ENCODE results near the gene DOK7. TPM values are rescaled to one million over a fixed set of nuclear protein-coding genes. Genes with fewer than 3 reads are reported as not detected.

DOK7 gene
- total RNA-seq, 1 donor = not detected

DNA sequence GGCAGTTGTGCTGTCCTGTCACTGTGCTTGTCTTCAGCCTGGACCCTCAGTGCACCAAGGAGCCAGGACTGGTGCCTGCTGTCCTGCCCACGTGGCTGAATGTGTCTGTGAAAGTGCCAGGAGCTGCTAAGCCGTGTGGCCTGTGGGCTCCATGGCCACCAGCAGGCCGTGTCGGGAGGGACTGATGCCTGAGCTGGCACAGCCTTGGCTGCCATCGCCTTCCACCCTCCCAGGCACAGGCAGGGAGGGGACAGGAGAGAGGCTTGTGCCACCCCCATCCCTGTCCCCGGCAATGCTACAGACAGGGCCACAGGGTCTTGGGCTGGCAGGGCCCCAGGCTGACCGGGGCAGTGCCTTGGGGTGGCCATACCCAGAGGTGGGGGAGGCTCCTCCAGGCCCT lies 24.8 kb downstream of the DOK7 start:
- TF ChIP-seq, protein P1, sequence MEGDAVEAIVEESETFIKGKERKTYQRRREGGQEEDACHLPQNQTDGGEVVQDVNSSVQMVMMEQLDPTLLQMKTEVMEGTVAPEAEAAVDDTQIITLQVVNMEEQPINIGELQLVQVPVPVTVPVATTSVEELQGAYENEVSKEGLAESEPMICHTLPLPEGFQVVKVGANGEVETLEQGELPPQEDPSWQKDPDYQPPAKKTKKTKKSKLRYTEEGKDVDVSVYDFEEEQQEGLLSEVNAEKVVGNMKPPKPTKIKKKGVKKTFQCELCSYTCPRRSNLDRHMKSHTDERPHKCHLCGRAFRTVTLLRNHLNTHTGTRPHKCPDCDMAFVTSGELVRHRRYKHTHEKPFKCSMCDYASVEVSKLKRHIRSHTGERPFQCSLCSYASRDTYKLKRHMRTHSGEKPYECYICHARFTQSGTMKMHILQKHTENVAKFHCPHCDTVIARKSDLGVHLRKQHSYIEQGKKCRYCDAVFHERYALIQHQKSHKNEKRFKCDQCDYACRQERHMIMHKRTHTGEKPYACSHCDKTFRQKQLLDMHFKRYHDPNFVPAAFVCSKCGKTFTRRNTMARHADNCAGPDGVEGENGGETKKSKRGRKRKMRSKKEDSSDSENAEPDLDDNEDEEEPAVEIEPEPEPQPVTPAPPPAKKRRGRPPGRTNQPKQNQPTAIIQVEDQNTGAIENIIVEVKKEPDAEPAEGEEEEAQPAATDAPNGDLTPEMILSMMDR (IDR thresholded peaks at IDR 0.05; ENCODE audit: insufficient read depth, low read depth, low read length) = no peak
- no peak for DNase-seq (ENCODE audit: low read depth)
- no peak overlapping the region for H3K4me3 ChIP-seq (ENCODE audit: low read depth, low read length)

GRCh38 chr4:3488820-3489219 lies 25.7 kb downstream of the DOK7 start:
- H3K4me3 ChIP-seq (ENCODE audit: low read depth, low read length) = no peak overlapping the region
- TF ChIP-seq, protein P1 (IDR thresholded peaks at IDR 0.05; ENCODE audit: insufficient read depth, low read depth, low read length) = no peak
- DNase-seq (ENCODE audit: low read depth) = no peak

- TF ChIP-seq, protein P1 (IDR thresholded peaks at IDR 0.05; ENCODE audit: insufficient read depth, low read depth, low read length) = no peak
- no peak for DNase-seq (ENCODE audit: low read depth)
- H3K4me3 ChIP-seq (ENCODE audit: low read depth, low read length) = no peak overlapping the region
Measured at GRCh38 chr4:3489451-3489962, 26.4 kb downstream of the DOK7 start.

DNA sequence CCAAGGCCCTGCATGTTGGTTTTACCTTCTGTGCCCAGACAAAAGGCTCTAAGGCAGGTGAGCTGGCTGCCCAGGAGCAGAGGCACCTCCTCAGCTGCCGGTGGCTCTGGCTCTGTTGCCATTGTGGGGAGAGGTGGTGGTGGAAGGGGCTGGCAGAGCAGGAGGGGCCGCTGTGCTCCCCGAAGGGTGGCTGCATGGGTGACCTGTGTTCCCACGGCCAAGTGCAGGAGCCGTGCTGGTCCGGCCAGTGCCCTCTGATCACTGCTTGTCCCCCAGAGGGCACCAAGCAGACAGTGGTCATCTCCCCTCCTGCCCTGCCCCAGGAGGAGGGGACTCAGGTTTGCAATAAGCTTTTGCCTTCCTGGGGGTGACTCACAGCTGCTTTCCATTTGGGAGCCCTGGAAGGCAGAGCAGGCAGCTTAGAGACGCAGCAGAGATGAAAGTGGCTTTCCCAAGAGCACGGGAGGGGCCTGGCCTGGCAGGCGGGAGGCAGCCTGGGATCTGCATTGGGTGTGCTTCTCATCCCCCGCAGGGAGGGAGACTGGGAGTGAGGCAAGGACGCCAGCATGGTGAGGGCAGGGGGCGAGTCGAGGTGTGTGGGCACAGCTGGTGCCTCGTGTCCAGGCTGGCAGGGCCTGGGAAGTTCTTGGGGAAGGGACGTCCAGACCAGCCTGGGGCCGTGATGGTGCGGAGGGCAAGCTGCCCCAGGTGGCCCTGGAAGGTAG lies 28.7 kb downstream of the DOK7 start:
- TF ChIP-seq, protein P1 (IDR thresholded peaks at IDR 0.05; ENCODE audit: insufficient read depth, low read depth, low read length) = no peak
- DNase-seq (ENCODE audit: low read depth) = peak; percentile 53
- H3K4me3 ChIP-seq (ENCODE audit: low read depth, low read length) = no peak overlapping the region

DNA sequence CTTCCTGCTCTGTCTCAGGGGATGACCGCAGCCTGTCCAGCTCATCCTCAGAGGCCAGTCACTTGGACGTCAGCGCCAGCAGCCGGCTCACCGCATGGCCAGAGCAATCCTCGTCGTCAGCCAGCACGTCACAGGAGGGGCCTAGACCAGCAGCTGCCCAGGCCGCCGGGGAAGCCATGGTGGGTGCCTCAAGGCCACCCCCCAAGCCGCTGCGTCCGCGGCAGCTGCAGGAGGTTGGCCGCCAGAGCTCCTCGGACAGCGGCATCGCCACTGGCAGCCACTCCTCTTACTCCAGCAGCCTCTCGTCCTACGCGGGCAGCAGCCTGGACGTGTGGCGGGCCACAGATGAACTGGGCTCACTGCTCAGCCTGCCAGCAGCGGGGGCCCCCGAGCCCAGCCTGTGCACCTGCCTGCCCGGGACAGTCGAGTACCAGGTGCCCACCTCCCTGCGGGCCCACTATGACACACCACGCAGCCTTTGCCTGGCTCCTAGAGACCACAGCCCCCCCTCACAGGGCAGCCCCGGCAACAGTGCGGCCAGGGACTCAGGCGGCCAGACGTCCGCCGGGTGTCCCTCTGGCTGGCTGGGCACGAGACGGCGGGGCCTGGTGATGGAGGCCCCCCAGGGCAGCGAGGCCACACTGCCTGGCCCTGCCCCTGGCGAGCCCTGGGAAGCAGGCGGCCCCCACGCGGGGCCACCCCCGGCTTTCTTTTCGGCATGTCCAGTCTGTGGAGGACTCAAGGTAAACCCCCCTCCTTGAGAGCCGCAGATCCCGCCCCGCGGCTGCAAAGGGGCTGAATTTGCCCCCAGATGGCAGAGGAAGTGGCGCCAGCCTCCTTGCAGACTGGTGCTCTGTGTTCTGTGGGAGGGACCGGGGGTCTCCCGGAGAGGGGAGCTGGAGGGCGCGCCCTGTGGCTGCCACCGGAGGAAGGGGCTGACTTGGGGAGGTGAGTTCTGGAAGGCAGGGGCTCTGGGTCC lies 29.9 kb downstream of the DOK7 start:
- H3K4me3 ChIP-seq (ENCODE audit: low read depth, low read length) = no peak overlapping the region
- TF ChIP-seq, protein P1 (IDR thresholded peaks at IDR 0.05; ENCODE audit: insufficient read depth, low read depth, low read length) = no peak
- DNase-seq (ENCODE audit: low read depth) = peak; percentile 3

DNA sequence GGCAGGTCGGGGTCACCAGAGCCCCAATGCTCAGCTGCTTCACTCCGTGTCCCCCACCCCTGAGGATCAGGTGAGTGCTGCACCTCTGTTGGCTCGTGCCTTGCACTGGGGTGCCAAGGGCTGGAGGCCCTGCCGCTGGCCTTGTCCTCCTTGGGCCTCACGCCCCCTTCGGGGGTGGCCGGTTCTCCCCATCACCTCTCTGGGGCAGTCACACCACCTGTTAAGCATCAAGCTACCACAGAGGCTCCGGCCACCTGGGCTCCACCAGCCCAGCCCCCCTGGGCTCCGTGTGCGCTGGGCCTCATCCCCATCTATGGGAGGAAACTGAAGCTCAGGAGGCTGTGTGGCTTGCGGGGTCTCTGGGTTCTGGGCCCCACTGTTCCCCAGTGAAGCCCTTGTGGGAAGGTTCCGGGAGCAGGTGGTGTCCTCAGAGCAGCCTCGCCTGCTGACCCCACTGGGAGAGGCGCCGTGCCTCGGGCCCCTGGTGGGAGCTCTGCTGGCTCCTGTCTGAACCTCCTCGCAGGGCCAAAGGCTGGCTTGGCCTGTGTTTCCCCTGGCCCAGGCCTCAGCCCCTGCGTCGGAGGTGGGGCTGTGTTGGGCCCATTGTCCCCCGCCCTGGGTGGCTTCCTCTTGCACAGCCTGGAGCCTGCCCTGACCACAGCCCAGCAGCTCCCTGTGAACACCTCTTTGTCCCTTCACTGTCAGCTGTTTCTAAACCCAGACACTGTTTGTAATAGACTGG lies 30.8 kb downstream of the DOK7 start:
- no peak overlapping the region for H3K4me3 ChIP-seq (ENCODE audit: low read depth, low read length)
- peak; percentile 2 for DNase-seq (ENCODE audit: low read depth)
- TF ChIP-seq, protein P1 (IDR thresholded peaks at IDR 0.05; ENCODE audit: insufficient read depth, low read depth, low read length) = no peak

All from fibroblast of villous mesenchyme (primary cell).